Choroid plexus epithelial cell (primary cell): ENCODE data around the gene KRT28.

Source experiments
- DNase-seq: peaks from one replicate; pipeline ENCODE4 v3.0.0-alpha.2; 2010; ENCODE audit warnings: low read depth
- H3K4me3 ChIP-seq: 2 replicates; pipeline ENCODE4 v1.5.1; 2011; ENCODE audit warnings: low read depth, mild to moderate bottlenecking, control low read depth, low read length, moderate library complexity
- CTCF ChIP-seq: conservative IDR thresholded peaks from 2 replicates; pipeline ENCODE4 v1.5.1; 2011; ENCODE audit warnings: low read depth, mild to moderate bottlenecking, control low read depth, inconsistent platforms, low read length, moderate library complexity

Gene KRT28

GRCh38 chr17:40812639-40813038 is 12.9 kb upstream of the KRT28 start:
- no peak for TF ChIP-seq CTCF
- no peak overlapping the region for H3K4me3 ChIP-seq
- no peak for DNase-seq

GRCh38 chr17:40810494-40810893 is 10.7 kb upstream of the KRT28 start:
- no peak for DNase-seq
- TF ChIP-seq CTCF, result no peak
- H3K4me3 ChIP-seq, result no peak overlapping the region

GRCh38 chr17:40809721-40810421 is 10.1 kb upstream of the KRT28 start:
- DNase-seq, result no peak
- TF ChIP-seq CTCF, result no peak
- H3K4me3 ChIP-seq, result no peak overlapping the region

- no peak for TF ChIP-seq CTCF
- DNase-seq, result no peak
- no peak overlapping the region for H3K4me3 ChIP-seq
Measured at GRCh38 chr17:40806131-40806530, 6.4 kb upstream of the KRT28 start.

GRCh38 chr17:40803617-40804082 is 3.9 kb upstream of the KRT28 start:
- peak; percentile 78 for DNase-seq
- TF ChIP-seq CTCF, result peak; percentile 98
- H3K4me3 ChIP-seq, result no peak overlapping the region

GRCh38 chr17:40801157-40801556 is 1.4 kb upstream of the KRT28 start:
- no peak for TF ChIP-seq CTCF
- DNase-seq, result no peak

GRCh38 chr17:40800381-40800780 is 622 bp upstream of the KRT28 start:
- TF ChIP-seq CTCF, result no peak
- no peak for DNase-seq
- H3K4me3 ChIP-seq, result no peak overlapping the region

More at GRCh38 chr17:40801157-40801556, 1.4 kb upstream of the KRT28 start:
- no peak overlapping the region for H3K4me3 ChIP-seq
